ENCODE results near the gene MDH1.

Gene MDH1

DNA sequence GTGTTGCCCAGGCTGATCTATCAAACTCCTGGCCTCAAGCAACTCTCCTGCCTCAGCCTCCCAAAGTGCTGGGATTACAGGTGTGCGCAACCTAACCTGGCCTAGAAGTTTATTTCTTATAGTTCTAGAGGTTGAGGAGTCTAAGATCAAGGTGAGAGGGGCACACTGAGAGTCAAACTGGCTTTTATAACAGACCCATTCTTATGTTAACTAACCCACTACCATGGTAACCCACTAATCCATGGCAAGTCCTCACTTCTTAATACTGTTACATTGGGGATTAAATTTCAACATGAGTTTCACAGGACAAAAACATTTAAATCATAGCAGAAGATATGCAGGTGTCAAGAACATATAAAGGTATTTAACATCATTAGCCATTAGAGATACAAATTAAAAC, 50.6 kb downstream of the MDH1 start:
- DNase-seq = no peak

DNA sequence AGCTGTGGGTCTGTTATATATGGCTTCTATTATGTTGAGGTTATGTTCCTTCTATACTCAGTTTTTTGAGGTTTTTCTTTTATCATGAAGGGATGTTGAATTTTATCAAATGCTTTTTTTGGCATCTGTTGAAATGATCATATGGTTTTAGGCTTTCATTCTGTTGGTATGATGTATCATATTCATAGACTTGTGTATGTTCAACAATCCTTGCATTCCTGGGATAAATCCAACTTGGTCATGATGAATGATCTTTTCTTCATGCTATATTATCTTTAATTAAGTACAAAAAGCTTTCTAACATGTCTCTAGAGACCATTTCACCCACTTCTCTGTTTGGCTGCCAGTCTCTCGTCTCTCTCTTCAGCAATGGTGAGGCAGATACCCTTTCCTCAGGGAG, 54.2 kb downstream of the MDH1 start:
- DNase-seq = no peak

DNA sequence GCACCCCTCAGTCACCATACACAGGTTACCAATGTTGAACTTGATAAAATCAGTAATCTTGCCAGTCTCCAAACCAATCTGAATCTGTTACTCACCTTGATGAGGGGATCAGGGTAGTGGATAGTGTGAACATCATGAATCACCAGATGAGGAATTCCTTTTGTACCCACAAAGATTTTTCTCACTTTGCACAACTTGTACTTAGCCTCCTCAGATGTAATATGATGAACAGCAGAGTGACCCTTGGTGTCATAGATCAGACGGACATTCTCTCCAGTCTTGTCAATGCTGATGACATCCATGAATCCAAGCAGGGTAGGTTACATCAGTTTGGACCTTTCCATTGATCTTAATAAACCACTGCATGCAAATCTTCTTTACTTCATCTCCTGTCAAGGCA, 54.7 kb downstream of the MDH1 start:
- DNase-seq = no peak

DNA sequence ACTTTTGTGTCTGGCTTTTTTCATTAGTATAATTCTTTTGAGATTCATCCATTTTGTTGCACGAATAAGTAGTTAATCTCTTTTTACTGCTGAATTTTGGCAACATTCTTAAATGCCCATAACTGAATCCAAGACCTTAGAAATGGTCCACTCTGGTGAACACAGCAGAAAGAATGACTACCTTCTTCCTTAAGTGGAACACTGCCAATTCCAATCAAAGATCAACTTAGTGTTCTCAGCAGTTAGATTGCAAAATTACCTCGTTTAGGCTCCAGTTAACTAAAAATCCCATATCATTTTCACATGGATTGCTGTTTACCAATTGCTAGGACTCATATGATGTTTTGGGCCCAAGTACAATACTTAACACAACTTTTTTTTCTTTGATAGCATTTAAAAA, 59.9 kb downstream of the MDH1 start:
- no peak for DNase-seq

DNA sequence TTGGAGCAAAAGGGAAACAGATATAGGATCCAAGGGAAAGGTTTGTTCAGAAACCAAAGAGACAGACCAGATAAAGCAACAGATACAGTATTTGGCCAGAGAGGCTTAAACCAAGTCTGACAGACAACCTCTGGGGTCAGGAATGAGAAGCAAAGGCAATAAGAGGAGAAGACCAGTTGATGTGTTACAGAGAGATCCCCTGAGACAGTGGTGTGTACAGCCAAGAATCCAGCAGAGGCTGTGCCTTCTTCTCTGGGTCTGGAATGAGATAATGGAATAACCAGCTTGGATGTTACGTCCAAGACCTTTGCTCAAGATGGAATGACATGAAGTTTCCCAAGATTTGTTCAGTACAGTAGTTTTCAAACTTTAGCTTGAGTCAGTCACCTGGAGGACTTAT, 61.1 kb downstream of the MDH1 start:
- DNase-seq = no peak

DNA sequence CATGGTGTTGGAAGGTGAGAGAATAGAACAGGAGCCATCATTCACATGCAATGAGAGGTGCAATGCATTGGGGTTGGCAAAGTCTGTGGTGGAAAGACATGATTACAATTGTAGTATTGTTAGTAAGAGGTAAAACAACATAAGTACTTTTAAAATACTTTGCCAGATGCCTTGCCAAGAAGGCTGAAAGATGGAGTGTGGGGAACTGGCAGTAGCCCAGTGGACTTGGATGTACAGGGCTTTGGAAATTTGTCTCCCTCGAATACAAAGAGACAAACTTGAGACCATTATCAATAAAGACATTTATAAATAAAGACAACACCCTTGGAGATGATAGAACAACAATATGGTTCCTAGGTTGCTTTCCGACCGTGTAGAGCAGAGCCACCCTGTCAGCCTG, 62.0 kb downstream of the MDH1 start:
- no peak for DNase-seq

DNA sequence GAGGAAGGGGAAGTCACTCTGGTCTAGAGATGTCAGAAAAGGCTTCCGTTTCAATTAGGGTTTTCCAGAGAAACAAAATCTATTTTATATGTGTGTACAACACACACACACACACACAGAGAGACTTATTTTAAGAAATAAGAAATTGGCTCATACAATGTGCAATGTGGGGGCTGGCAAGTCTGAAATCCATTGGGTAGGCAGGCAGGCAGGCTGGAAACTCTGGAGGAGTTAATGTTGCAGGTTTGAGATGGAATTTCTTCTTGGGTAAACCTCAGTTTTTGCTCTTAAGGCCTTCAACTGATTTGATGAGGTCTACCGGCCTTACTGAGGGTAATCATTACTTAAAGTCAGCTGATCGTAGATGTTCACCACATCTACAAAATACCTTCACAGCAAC, 62.6 kb downstream of the MDH1 start:
- DNase-seq = no peak

DNA sequence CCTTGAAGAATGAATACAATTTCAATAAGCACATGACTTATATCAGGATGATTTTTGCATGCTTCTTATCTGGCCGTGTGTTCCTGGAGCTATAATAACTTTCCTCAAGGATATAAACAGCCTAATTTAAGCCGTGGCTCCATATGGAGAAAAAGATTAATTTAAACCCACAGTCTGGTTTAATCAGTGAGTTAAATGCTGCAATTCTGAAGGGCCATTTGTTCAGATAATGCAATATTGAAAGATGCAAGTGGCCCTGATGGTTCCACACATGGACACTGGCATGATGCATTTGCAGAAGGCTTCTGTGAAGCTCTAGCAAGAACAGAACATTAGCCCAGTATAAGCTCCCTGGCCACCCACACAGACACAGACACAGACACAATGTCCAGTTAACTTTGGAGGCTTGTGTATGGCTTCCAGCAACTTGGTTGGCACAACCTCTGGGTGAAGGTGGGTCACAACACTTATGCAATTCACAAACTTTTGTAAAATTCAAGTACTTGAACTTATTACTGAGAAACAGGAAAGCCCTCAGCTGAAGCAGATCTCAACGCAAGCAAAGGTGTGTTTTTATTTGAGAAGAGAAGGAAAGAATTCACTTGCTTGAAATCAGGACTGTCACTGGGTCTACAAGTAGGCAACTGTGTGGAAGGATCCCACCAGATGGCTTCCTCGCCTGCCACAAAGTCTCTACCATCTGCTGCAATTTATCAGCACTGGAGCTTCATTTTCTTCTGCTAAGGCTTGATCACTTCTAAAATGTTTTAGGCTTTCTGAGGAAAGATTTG, 63.3 kb downstream of the MDH1 start:
- no peak for DNase-seq

DNA sequence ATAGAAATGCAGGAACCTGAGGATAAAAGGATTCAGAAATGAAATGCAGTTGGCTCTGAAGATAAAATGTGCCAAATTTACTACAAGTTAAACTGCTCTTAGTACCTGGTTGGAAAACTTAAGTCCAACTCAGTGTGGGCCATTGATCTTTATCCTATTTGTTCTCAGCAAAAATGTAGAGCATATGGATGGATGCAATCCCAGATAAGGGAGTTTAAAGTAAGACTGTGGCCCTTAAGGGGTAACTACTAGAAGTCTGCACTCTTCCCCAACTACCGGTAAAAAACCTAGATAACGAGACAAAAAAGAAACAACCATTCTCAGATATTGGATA, 63.9 kb downstream of the MDH1 start:
- no peak for DNase-seq

DNA sequence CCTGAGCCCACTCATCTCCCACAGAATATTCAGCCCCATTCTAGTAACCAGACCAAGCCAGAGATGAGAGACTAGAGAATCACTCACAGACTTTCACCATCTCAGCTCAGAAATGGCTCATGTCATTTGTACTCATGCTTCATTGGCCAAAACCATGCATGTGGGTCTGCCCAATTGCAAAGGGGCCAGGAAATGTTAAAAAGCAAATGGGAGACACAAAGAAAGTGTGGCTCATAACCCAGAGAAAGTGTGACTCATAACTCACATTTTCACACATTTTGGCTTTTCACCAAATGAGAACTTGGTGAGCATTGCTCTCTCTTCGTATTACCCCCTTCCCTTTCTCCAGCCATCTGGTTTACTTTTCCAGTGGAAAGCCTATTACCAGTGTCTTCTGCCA, 66.2 kb downstream of the MDH1 start:
- no peak for DNase-seq
